Measurements from ENCODE around the gene SLC2A5.

DNA sequence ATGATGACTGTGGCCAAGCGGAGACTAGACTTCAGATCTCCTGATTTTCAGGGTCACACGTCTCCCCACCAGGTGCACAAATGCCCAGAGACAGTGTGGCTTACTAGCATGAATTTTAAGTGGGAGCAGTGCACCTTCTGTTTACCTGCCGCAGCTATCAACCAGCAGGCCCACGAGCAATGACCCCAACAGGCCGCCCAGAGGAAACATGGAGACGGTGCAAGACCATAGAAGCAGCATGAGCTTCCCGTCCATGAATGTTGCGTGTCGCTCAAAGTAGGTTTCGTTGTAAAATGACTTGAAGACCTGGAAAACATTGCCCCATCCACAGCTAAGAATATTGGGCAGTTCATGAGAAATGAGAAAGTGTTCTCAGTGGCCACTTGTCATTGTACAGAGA lies 46.7 kb downstream of the SLC2A5 start:
- TF ChIP-seq FOXM1 (IDR thresholded peaks at IDR 0.05; ENCODE audit: borderline replicate concordance, low read depth) (no peak), EP300 (IDR thresholded peaks at IDR 0.05; ENCODE audit: borderline replicate concordance) (no peak), EGR1 (IDR thresholded peaks at IDR 0.05) (no peak), CEBPB (IDR thresholded peaks at IDR 0.05) (no peak), YY1 (IDR thresholded peaks at IDR 0.05; ENCODE audit: low read depth) (no peak), CREB1 (IDR thresholded peaks at IDR 0.05; ENCODE audit: low read depth) (no peak), RAD21 (IDR thresholded peaks at IDR 0.05; ENCODE audit: low read depth) (no peak), TCF12 (IDR thresholded peaks at IDR 0.05; ENCODE audit: low read depth) (no peak), NFIC (IDR thresholded peaks at IDR 0.05) (no peak)
- TF ChIP-seq, protein P1, sequence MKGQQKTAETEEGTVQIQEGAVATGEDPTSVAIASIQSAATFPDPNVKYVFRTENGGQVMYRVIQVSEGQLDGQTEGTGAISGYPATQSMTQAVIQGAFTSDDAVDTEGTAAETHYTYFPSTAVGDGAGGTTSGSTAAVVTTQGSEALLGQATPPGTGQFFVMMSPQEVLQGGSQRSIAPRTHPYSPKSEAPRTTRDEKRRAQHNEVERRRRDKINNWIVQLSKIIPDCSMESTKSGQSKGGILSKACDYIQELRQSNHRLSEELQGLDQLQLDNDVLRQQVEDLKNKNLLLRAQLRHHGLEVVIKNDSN (IDR thresholded peaks at IDR 0.05) = no peak
- TF ChIP-seq, protein P2, sequence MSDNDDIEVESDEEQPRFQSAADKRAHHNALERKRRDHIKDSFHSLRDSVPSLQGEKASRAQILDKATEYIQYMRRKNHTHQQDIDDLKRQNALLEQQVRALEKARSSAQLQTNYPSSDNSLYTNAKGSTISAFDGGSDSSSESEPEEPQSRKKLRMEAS (IDR thresholded peaks at IDR 0.05) = no peak

All from Ishikawa (cell line).